ENCODE measurements around the gene FBP2. TPM values are rescaled to one million over a fixed set of nuclear protein-coding genes. Genes with fewer than 3 reads are reported as not detected.
"Not testable (repeated sequence)": the region's sequence is repeated elsewhere in the genome, so short reads cannot be mapped to it uniquely, and the experiment has no call there.

The FBP2 gene
- total RNA-seq, 1 experiment from 2014 or later = not detected

GRCh38 chr9:94599102-94599501 is 5.5 kb upstream of the FBP2 start:
- POLR2A ChIA-PET = no interaction called here
- H3K9me2 ChIP-seq (ENCODE audit: insufficient read depth) = no peaks in the 10 kb centered on the region
- intact Hi-C loops (cut with micrococcal nuclease) = no loop called here
- no peak for TF ChIP-seq MAX (IDR thresholded peaks at IDR 0.05)
- TF ChIP-seq YY1 (IDR thresholded peaks at IDR 0.05; ENCODE audit: extremely low read depth, insufficient replicate concordance, low read depth, low read length) = no peak
- no peak for TF ChIP-seq CBX3 (IDR thresholded peaks at IDR 0.05; ENCODE audit: low read depth)
- no peak for TF ChIP-seq JUND (IDR thresholded peaks at IDR 0.05)
- TF ChIP-seq SIN3A (IDR thresholded peaks at IDR 0.05; ENCODE audit: low read depth) = no peak
- TF ChIP-seq RAD21 (IDR thresholded peaks at IDR 0.05; ENCODE audit: low read depth) = no peak
- no peak for TF ChIP-seq ELF1 (IDR thresholded peaks at IDR 0.05; ENCODE audit: borderline replicate concordance, low read depth)
- TF ChIP-seq ZFX (IDR thresholded peaks at IDR 0.05) = no peak
- TF ChIP-seq ATF3 (IDR thresholded peaks at IDR 0.05) = no peak
- no peak for TF ChIP-seq CEBPB (IDR thresholded peaks at IDR 0.05; ENCODE audit: low read depth)
- TF ChIP-seq EGR1 (IDR thresholded peaks at IDR 0.05; ENCODE audit: low read depth) = no peak
- TF ChIP-seq SP1 (IDR thresholded peaks at IDR 0.05; ENCODE audit: low read depth) = no peak
- no peak for TF ChIP-seq FOSL1 (IDR thresholded peaks at IDR 0.05; ENCODE audit: low read depth)
- no peak for TF ChIP-seq EZH2phosphoT487 (IDR thresholded peaks at IDR 0.05; ENCODE audit: borderline replicate concordance)
- no peak for TF ChIP-seq TCF7L2 (IDR thresholded peaks at IDR 0.05; ENCODE audit: borderline replicate concordance, extremely low read depth, insufficient read depth, insufficient read length)
- TF ChIP-seq POLR2AphosphoS5 (IDR thresholded peaks at IDR 0.05; ENCODE audit: low read depth, low read length) = no peak
- no peak for TF ChIP-seq SRF (IDR thresholded peaks at IDR 0.05; ENCODE audit: low read depth)
- no peak for TF ChIP-seq ZBTB33 (IDR thresholded peaks at IDR 0.05; ENCODE audit: extremely low read depth, insufficient replicate concordance, low read length)
- no peak for TF ChIP-seq CTCF (IDR thresholded peaks at IDR 0.05 in 2 of 3, conservative IDR thresholded peaks at IDR 0.05 in 1 of 3; ENCODE audit: borderline replicate concordance in 1 of 3, insufficient read depth in 1 of 3, low read depth in 2 of 3, low read length in 2 of 3)
- RAD21 ChIA-PET (ENCODE audit: low non-redundant PET in 1 of 2, low total read pairs in 2 of 2, uncharacterized antibody in 2 of 2, unreplicated experiment in 2 of 2) = no interaction called here
- BruUV-seq (replicated peaks) = no TSS peak
- H3K27me3 ChIP-seq (ENCODE audit: insufficient read depth, low read length) = no peaks in the 10 kb centered on the region
- no peak overlapping the region for H2AFZ ChIP-seq (ENCODE audit: low read depth, low read length, poor library complexity, severe bottlenecking)
- no peak overlapping the region for H3K4me3 ChIP-seq (replicated peaks in 1 of 2; ENCODE audit: low read depth in 1 of 2, low read length in 2 of 2)
- no peaks in the 10 kb centered on the region for H4K20me1 ChIP-seq (ENCODE audit: insufficient read depth)
- ATAC-seq (no peak), DNase-seq (ENCODE audit: low read depth, low spot score) (no peak)
- H3K79me2 ChIP-seq (ENCODE audit: insufficient read depth, low read length) = no peaks in the 10 kb centered on the region
- H3K9ac ChIP-seq (ENCODE audit: low read length) = no peak overlapping the region
- CTCF ChIA-PET = no interaction called here
- no peaks in the 10 kb centered on the region for H3K36me3 ChIP-seq (ENCODE audit: control insufficient read depth in 1 of 2, insufficient read depth in 2 of 2, low read length in 2 of 2)
- peaks cover 0 to 11% of the 10 kb centered on the region in 2 experiments; a peak in 2 of 4 replicates for H3K4me1 ChIP-seq (ENCODE audit: control insufficient read depth in 1 of 2, insufficient read depth in 2 of 2, low read length in 2 of 2)
- no peak overlapping the region for H3K4me2 ChIP-seq (ENCODE audit: low read length)
- H3K9me3 ChIP-seq (ENCODE audit: control insufficient read depth in 1 of 2, insufficient read depth in 1 of 2, low read depth in 1 of 2, low read length in 2 of 2) = no peaks in the 10 kb centered on the region
- no peak overlapping the region for H3K27ac ChIP-seq (ENCODE audit: low read depth, low read length)

GRCh38 chr9:94592683-94593082 is 941 bp downstream of the FBP2 start:
- H3K9me3 ChIP-seq (ENCODE audit: control insufficient read depth in 1 of 2, insufficient read depth in 1 of 2, low read depth in 1 of 2, low read length in 2 of 2); H3K27me3 ChIP-seq (ENCODE audit: insufficient read depth, low read length); H4K20me1 ChIP-seq (ENCODE audit: insufficient read depth); BruUV-seq (replicated peaks); H3K4me2 ChIP-seq (ENCODE audit: low read length); H3K9ac ChIP-seq (ENCODE audit: low read length); DNase-seq (ENCODE audit: low read depth, low spot score); POLR2A ChIA-PET; CTCF ChIA-PET; RAD21 ChIA-PET (ENCODE audit: low non-redundant PET in 1 of 2, low total read pairs in 2 of 2, uncharacterized antibody in 2 of 2, unreplicated experiment in 2 of 2); H3K4me1 ChIP-seq (ENCODE audit: control insufficient read depth in 1 of 2, insufficient read depth in 2 of 2, low read length in 2 of 2); H3K36me3 ChIP-seq (ENCODE audit: control insufficient read depth in 1 of 2, insufficient read depth in 2 of 2, low read length in 2 of 2); intact Hi-C loops (cut with micrococcal nuclease); H2AFZ ChIP-seq (ENCODE audit: low read depth, low read length, poor library complexity, severe bottlenecking); H3K79me2 ChIP-seq (ENCODE audit: insufficient read depth, low read length); ATAC-seq; H3K27ac ChIP-seq (ENCODE audit: low read depth, low read length); H3K9me2 ChIP-seq (ENCODE audit: insufficient read depth); H3K4me3 ChIP-seq (replicated peaks in 1 of 2; ENCODE audit: low read depth in 1 of 2, low read length in 2 of 2): not testable (repeated sequence)
